GM19468 (cell line): Measurements from ENCODE around the gene MAGI3.

Experiments
- ATAC-seq: cut with Tn5 transposase; IDR thresholded peaks from one replicate; pipeline ENCODE4 v1.9.1; 2021; ENCODE audit warnings: mild to moderate bottlenecking, moderate library complexity, moderate number of reproducible peaks; ENCODE audit not compliant: unreplicated experiment; ENCODE audit errors: extremely low read depth

The MAGI3 gene

GRCh38 chr1:113389953-113390834 is at the start of gene MAGI3:
TSS of gene MAGI3 (plus strand) at chr1:113390515. CDS start at chr1:113391034, 519 bp downstream.
- ATAC-seq: peak; percentile 99

GRCh38 chr1:113353580-113353979 is 36.7 kb upstream of the MAGI3 start:
- no peak for ATAC-seq

GRCh38 chr1:113363935-113364334 is 26.4 kb upstream of the MAGI3 start:
- no peak for ATAC-seq

- ATAC-seq: no peak
Measured at GRCh38 chr1:113369040-113369439, 21.3 kb upstream of the MAGI3 start.

DNA sequence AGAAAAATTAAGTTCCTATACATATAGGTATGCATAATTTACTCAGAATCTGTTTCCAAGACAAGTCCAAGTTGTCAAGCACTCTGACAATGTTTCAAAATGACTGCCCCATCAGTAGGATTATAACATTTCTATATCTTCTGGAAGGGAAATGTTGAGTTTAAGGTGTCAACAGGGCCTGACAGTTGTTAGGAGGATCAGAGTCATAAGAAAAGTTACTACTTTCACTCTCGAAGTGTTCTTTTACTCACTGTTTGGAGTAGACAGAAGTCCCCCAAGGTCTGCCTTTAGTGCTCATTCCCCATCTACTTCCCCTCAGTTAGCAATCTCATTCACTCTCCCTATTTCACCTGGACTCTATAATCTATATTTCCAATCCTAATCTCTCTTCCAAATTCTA is 20.6 kb upstream of the MAGI3 start:
- ATAC-seq: no peak

DNA sequence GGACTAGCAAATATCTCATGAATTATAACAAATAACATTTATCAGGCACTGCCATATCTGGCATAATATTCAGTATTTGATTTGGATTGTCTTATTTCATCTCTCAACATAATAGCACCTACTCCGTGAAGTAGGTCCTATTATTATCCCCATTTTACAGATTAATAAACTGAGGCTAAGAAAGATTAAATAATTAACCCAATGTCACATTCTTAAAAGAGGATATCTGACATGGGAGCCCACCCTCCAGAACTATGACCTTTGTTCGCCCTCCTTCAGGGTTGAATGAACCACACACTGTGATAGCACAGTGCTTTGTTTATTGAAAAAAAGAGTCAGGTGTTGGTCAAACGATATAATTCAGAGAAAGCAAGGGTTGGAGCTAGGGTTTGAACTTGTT is 19.4 kb upstream of the MAGI3 start:
- no peak for ATAC-seq

- no peak for ATAC-seq
Measured at GRCh38 chr1:113372546-113372945, 17.8 kb upstream of the MAGI3 start.

DNA sequence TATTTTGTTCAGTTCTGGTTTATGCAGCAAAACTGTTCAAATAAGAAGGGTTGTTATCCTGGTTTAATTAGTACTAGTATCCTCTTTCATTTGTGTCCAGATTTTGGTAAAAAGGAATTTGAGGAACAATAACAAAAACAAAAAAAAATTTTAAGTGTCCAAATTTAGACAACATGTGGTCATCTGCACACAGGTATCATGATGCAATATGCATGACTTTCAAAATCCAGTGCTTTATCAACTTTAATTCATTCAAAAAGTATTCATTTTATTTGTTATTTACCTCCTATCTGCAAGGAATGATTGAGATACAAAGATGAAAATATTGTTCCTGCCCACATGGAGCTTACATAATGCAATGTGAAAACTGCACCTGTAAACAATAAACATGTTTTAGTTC is 16.7 kb upstream of the MAGI3 start:
- no peak for ATAC-seq

- ATAC-seq: no peak
Measured at GRCh38 chr1:113375878-113376277, 14.4 kb upstream of the MAGI3 start.

- ATAC-seq: no peak
Measured at GRCh38 chr1:113380075-113380474, 10.2 kb upstream of the MAGI3 start.

- no peak for ATAC-seq
Measured at GRCh38 chr1:113388017-113388620, 2.2 kb upstream of the MAGI3 start.

GRCh38 chr1:113388621-113389358 is 1.5 kb upstream of the MAGI3 start:
- no peak for ATAC-seq

- no peak for ATAC-seq
Measured at GRCh38 chr1:113389359-113389952, 859 bp upstream of the MAGI3 start.

GRCh38 chr1:113390871-113391648 is 745 bp downstream of the MAGI3 start:
- no peak for ATAC-seq

GRCh38 chr1:113391649-113392271 is 1.4 kb downstream of the MAGI3 start:
- no peak for ATAC-seq

DNA sequence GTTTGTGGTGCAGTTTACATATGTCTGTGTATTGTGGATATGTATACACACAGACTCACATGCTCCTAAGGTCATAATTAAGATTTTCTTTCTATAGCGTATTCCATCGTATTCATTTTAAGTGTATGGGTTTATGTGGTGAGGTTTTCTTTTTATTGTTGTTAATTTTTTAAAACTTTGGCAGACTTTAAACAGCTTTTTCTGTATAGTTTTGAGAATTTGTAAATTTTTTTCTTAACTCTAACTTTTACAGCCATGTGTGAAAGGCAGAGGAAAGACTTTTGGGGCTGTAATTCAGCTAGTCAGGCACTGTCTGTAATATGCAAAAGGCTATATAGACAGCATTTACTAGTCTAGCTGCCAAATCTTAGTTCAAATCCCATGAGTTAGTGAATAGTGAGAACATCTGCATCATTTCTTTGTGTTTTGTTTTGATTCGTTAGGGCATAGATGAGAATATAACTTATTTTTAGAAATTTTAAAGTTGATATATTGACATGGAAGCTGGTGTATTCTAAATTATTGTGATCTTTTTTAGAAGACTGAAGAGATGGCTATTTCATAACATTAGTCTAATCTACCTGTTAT is 2.3 kb downstream of the MAGI3 start:
- ATAC-seq: no peak

DNA sequence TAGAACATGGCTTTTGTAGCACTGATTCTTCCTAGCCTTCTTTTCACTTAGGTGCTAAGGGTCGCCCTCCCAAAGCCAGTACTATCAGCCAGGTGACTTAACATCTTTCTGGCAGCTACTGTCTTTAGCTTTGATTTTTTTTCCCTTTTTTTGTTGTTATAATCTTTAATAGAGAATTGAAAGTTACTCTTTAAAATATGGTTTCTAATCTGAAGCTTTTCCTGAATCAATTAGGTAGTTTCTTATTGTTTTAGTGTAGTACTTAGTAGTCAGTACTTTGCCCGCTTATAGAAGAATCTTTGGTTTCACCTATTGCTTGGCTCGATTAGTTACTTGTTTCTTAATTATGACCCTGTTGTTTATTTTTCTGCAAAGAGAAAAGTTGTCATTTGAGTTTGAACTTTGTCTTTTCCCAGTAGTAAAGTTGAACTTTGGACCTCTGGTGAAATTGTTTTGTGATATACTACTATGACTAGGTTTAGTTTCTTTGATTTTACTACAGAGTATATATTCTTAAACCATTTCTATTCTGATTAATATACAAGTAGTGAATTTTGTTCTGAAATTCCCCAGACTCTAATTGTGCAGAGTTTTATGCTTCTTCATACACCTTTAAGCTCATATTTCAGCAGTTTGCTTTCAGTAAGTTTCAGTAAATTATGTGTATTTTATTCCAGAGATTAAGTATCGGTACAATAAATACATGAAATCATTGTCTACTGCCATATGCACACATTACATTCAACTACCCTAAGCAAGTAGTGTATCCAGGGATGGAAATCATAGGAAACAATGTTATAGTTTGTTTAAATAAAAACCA is 3.9 kb downstream of the MAGI3 start:
- no peak for ATAC-seq

DNA sequence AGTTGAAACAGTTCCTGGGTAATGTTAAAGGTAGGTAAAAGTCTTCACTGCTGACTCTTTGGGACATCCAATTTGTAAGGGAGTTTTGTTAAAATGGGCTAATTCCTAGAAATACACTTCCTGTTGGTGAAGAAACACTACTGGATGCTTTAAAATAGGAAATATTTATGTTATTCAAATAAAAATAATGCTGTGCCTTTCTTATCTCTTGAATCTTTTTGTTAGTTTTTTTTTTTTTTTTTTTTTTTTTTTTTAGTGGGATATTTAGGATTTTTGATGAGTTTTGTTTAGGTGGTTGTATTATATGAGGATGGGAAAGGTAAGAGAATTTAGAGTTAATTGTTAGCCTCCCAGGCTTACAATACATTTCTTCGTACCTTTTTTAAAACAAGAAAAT is 4.5 kb downstream of the MAGI3 start:
- ATAC-seq: no peak
